Measurements from ENCODE around the gene COL24A1. TPM values are rescaled to one million over a fixed set of nuclear protein-coding genes. Genes with fewer than 3 reads are reported as not detected.

The COL24A1 gene
- total RNA-seq, 1 experiment from 2014 or later, result 0.15 TPM

DNA sequence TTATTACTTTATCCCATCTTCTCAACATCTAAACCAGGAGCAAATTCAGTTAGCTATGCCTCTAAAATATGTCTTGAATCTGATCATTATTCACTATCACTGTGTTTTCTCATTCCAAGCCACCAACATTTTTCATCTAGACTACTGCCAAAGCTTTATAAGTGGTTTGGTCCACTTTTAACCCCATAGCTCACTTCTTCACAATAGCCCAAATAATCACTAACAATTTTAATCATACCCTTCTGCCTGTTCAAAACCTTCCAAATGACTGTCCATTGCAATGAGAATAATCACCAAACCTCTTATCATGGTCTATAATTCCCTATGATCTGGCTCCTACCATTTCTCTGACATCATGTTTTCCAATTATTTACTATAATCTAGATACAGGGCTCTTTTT lies 298.6 kb downstream of the COL24A1 start:
- H3K27ac ChIP-seq (ENCODE audit: low read depth, low read length, poor library complexity, severe bottlenecking), result no peak overlapping the region
- intact Hi-C loops (cut with micrococcal nuclease; ENCODE audit: unreplicated experiment), result no loop called here
- CTCF ChIA-PET, result interaction anchor here (0.5 kb wide), 1 partner anchor 158 kb away, joined by 3 read pairs; no protein-coding TSS in a partner anchor
- H3K9me3 ChIP-seq (ENCODE audit: low read depth, low read length, poor library complexity, severe bottlenecking), result no peaks in the 10 kb centered on the region
- DNase-seq (ENCODE audit: low spot score), result no peak
- POLR2A ChIA-PET (ENCODE audit: low non-redundant PET), result no interaction called here
- no TSS peak for BruUV-seq (replicated peaks)
- H3K4me3 ChIP-seq (ENCODE audit: low read depth, low read length, poor library complexity, severe bottlenecking), result no peak overlapping the region
- TF ChIP-seq EZH2 (IDR thresholded peaks at IDR 0.05; ENCODE audit: borderline replicate concordance, low read depth, low read length, poor library complexity, severe bottlenecking), result no peak
- TF ChIP-seq, protein P1, sequence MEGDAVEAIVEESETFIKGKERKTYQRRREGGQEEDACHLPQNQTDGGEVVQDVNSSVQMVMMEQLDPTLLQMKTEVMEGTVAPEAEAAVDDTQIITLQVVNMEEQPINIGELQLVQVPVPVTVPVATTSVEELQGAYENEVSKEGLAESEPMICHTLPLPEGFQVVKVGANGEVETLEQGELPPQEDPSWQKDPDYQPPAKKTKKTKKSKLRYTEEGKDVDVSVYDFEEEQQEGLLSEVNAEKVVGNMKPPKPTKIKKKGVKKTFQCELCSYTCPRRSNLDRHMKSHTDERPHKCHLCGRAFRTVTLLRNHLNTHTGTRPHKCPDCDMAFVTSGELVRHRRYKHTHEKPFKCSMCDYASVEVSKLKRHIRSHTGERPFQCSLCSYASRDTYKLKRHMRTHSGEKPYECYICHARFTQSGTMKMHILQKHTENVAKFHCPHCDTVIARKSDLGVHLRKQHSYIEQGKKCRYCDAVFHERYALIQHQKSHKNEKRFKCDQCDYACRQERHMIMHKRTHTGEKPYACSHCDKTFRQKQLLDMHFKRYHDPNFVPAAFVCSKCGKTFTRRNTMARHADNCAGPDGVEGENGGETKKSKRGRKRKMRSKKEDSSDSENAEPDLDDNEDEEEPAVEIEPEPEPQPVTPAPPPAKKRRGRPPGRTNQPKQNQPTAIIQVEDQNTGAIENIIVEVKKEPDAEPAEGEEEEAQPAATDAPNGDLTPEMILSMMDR (conservative IDR thresholded peaks at IDR 0.05; ENCODE audit: low read depth, low read length), result no peak
- no peaks in the 10 kb centered on the region for H3K27me3 ChIP-seq (replicated peaks; ENCODE audit: insufficient read depth, low read depth, low read length, poor library complexity)
- no peaks in the 10 kb centered on the region for H3K36me3 ChIP-seq (ENCODE audit: insufficient read depth, low read length, poor library complexity, severe bottlenecking)
- no peaks in the 10 kb centered on the region for H3K4me1 ChIP-seq (ENCODE audit: insufficient read depth, low read length, poor library complexity, severe bottlenecking)

DNA sequence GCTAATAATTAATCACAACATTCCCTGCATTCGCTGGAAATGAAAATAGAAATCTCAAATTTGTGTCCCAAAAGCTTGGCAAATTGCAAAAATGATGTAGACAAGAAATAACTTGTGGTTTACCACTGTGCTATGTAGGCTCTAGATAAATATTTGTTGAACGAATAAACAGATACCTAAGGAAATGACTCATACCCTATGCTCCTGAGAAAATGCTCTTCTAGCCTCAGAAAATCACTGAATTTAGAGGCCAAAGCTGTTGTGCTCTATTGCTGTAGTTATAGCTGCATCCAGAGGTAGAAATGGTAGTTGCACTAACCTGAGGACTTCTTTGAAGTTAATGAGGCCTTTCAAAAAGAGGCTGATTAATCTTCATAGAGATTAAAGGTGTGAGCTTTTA lies 306.3 kb downstream of the COL24A1 start:
- Histone ChIP-seq H3K27me3 (replicated peaks; ENCODE audit: insufficient read depth, low read depth, low read length, poor library complexity) (no peaks in the 10 kb centered on the region), H3K4me1 (ENCODE audit: insufficient read depth, low read length, poor library complexity, severe bottlenecking) (no peaks in the 10 kb centered on the region), H3K4me3 (ENCODE audit: low read depth, low read length, poor library complexity, severe bottlenecking) (no peak overlapping the region), H3K27ac (ENCODE audit: low read depth, low read length, poor library complexity, severe bottlenecking) (no peak overlapping the region), H3K36me3 (ENCODE audit: insufficient read depth, low read length, poor library complexity, severe bottlenecking) (no peaks in the 10 kb centered on the region), H3K9me3 (ENCODE audit: low read depth, low read length, poor library complexity, severe bottlenecking) (no peaks in the 10 kb centered on the region)
- intact Hi-C loops (cut with micrococcal nuclease; ENCODE audit: unreplicated experiment), result no loop called here
- TF ChIP-seq, protein P1 (conservative IDR thresholded peaks at IDR 0.05; ENCODE audit: low read depth, low read length), result no peak
- TF ChIP-seq EZH2 (IDR thresholded peaks at IDR 0.05; ENCODE audit: borderline replicate concordance, low read depth, low read length, poor library complexity, severe bottlenecking), result no peak
- no TSS peak for BruUV-seq (replicated peaks)
- CTCF ChIA-PET, result no interaction called here
- no peak for DNase-seq (ENCODE audit: low spot score)
- POLR2A ChIA-PET (ENCODE audit: low non-redundant PET), result no interaction called here

DNA sequence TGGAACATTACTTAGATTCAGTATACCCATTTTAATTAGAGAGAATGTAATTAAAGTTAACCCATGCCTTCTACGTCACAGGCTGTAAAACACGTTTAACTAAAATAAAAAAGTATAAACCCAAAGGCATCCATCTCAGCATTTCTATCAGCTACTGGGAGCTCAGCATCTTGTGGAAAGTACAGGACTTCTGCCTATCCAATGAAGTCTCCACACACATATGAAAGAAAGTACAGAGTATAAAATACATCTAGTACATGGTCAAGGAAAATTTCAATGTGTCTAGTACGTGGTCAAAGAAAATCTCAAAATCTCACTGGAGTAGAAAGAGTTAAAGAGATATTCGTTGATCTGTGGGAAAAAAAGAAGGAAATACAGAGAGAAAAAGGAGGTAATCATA lies 306.9 kb downstream of the COL24A1 start:
- POLR2A ChIA-PET (ENCODE audit: low non-redundant PET), result no interaction called here

More for the DNA sequence above, 306.9 kb downstream of the COL24A1 start:
- Histone ChIP-seq H3K9me3 (ENCODE audit: low read depth, low read length, poor library complexity, severe bottlenecking) (no peaks in the 10 kb centered on the region), H3K4me3 (ENCODE audit: low read depth, low read length, poor library complexity, severe bottlenecking) (no peak overlapping the region), H3K4me1 (ENCODE audit: insufficient read depth, low read length, poor library complexity, severe bottlenecking) (no peaks in the 10 kb centered on the region), H3K36me3 (ENCODE audit: insufficient read depth, low read length, poor library complexity, severe bottlenecking) (no peaks in the 10 kb centered on the region), H3K27ac (ENCODE audit: low read depth, low read length, poor library complexity, severe bottlenecking) (no peak overlapping the region), H3K27me3 (replicated peaks; ENCODE audit: insufficient read depth, low read depth, low read length, poor library complexity) (no peaks in the 10 kb centered on the region)
- no peak for TF ChIP-seq EZH2 (IDR thresholded peaks at IDR 0.05; ENCODE audit: borderline replicate concordance, low read depth, low read length, poor library complexity, severe bottlenecking)
- TF ChIP-seq, protein P1 (conservative IDR thresholded peaks at IDR 0.05; ENCODE audit: low read depth, low read length), result no peak
- no peak for DNase-seq (ENCODE audit: low spot score)
- CTCF ChIA-PET, result no interaction called here
- no TSS peak for BruUV-seq (replicated peaks)
- intact Hi-C loops (cut with micrococcal nuclease; ENCODE audit: unreplicated experiment), result no loop called here

All from A673 (cell line).